Stimulated activated CD8-positive, alpha-beta memory T cell treated with anti-CD3 and anti-CD28 coated beads, Interleukin-12 subunit alpha, Interleukin-12 subunit beta, amount 100 ng/mL, for 1 hour (primary cell): ENCODE data around the gene C2orf69.
A peak's percentile ranks its signal among the peaks of the same experiment; 100 is the strongest.

Experiments used
- DNase-seq: peaks from one replicate; pipeline ENCODE4 v3.0.0-alpha.2; 2020; ENCODE audit warnings: low read depth

Gene C2orf69

DNA sequence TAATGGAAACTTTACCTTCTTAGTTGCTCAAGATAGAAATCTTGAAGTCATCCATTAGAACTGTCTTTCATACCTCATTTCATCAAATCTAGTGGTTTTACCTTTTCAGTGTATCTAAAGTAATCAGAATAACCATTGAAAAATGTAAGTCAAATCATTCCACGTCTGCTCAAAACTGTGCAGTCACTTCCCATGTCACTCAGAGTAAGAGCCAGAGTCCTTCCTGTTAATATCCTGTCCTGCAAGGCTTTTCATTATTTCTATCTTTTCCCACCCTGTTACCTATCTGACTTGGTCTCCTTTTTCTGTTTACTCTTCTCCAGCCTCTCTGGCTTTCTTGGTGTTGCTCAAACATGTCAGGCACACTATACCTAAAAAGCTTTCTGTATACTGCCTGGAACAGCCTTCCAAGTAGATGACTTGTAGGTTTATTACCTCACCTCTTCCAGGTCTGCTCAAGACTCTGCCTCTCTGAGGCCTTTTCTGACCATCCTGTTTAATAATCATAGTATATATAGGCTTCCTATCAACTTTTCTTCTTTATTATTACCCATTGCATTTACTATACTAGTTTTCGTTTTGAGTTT, 3.4 kb downstream of the C2orf69 start:
- no peak for DNase-seq

DNA sequence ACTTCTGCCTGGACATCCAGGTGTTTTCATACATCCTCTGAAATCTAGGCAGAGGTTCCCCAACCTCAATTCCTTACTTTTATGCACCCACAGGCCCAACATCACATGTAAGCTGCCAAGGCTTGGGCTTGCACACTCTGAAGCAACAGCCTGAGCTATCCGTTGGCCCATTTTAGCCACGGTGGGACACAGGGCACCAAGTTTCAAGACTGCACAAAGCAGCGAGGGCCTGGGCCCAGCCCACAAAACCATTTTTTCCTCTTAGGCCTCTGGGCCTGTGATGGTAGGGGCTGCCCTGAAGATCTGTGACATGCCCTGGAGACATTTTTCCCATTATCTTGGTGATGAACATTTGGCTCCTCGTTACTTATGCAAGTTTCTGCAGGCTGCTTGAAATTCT, 5.9 kb downstream of the C2orf69 start:
- no peak for DNase-seq

DNA sequence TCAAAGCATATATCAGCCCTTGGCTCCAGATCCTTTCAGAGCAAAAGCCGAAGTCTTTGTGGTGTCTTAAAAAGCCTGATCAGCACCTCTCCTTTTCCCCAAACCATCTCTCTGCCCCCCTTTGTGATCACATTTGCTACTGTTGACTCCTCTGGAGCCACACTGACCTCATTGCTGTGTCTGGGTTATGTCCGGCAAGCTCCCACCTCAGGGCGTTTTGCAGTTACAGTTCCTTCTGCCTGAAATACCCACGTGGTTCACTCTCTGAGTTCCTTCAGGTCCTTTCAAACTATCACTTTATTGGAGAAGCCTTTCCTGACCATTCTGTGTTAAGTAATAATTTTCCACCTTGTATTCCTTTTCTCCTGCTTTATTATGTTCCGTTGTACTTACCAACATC, 11.8 kb downstream of the C2orf69 start:
- no peak for DNase-seq

DNA sequence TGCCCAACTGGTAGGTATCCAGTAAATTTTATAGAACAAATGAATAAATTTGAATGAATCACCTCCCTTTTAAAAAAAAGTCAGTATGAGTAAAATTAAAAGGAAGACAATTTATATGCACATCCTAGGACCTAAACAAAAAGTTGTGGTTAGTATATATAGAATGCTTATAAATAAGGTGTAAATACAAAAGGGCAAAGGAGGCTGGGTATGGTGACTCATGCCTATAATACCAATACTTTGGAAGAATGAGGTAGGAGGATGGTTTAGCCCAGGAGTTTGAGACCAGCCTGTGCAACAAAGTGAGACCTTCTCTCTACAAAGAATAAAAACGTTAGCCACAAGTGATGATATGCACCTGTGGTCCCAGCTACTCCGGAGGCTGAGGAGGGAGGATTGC, 12.8 kb downstream of the C2orf69 start:
- DNase-seq, result no peak

DNA sequence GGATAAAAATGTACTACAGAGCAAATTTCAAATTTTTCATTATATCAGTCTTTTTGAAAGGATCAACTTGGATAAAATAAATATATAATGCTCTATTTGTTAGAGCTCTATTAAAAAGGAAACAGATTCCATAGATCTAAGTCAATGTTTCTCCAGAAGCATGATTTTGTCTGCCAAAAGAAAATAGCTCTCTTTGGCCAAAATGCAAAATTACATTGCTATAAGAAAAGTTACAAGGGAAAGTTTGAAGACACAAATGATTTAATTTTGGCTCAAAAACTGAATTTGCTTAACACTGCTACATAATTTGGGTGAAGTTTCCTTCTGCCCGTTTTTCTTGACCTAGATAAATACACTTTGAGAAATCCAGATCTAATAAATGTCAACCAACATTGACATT, 15.7 kb downstream of the C2orf69 start:
- DNase-seq, result no peak

DNA sequence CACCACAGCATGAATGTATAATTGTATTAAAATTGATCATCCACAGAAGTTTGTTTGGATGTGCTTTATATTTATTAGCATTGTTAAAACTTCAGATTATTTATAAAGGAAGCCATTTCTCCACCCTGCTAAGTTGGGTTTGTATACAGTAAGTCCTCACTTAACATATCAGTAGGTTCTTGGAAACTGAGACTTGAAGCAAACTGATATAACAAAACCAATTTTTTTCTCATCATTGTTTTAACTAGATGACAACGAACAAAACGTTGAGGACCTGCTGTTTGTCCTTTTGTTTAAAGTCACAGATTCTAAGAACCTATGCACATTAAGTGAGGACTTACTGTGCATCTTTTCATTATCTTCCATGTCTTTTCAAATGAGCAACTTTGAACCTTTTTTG, 17.1 kb downstream of the C2orf69 start:
- DNase-seq, result no peak

DNA sequence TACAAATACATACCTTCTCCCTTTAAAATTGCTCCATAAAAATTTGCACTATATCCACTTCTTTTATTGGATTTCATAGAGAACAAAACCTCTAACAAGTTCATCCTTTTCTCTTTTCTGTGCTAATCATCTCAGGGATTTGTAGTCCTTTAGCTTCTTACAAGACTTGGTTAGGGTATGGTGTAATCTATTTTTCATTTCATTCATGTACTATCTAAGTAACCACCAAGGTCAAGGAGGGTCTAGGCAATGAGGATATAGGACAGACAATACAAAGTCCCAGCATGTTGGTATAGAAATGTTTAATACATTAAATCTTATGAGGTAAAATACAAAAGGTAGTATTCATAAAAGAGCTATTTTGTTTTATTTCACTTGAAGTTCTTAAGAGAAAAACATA, 17.5 kb downstream of the C2orf69 start:
- no peak for DNase-seq

DNA sequence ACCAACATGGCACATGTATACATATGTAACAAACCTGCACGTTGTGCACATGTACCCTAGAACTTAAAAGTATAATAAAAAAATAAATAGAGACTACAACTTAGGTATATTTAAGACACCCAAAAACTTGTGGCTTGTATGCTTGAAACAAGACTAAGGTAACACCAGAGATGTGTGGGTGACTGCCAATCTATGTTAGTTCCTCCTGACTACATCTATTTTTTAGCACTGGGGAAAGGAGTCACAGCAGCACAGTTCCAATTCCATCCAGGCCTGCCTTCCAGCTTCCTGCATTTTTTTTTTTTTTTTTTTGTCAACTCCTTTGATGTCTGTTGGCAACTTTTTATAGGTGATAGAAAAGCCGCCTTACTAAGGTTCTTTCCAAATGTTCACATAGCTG, 18.2 kb downstream of the C2orf69 start:
- DNase-seq, result no peak

DNA sequence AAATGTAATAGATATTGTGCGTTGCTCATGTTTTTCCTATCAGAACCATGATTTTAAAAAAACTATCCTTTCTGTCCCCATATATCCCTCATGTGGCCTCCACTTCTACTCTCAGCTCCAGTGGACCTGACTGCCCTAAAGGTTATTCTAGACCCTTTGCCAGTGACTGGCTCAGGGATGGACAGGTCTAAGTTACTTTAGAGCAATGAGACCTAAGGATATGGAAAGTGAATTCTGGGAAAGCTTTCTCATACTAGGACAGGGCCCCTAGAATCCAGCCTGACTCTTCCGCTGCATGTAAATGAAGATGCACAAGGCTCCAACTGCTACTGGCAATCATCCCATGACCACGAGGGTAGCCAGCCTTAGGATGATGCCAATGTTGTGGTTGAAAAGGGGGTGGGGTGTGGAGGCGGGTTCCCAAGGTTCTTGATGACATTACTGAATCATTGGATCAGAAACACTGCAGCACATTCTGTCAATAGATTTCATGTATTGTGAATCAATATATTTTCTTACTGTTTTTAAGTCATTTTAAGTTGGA, 21.3 kb downstream of the C2orf69 start:
- no peak for DNase-seq

DNA sequence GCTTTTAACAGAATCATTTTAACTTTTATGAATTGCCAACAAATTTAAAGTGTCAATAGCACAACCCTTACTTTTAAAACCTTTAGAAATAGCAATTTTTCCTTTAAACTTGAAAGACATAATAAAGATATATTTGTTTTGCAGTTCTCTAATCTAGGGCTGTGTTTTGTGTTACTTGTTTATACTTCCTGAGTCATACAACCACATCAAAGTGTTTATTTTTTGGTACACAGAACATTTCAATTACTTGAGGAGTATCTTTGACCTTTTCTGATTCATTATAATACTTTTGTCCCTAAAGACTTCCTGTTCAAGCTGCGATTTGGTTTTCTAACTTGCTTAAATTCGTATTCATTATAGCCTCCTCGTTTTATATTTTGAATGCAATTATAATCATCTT, 22.4 kb downstream of the C2orf69 start:
- DNase-seq, result no peak

DNA sequence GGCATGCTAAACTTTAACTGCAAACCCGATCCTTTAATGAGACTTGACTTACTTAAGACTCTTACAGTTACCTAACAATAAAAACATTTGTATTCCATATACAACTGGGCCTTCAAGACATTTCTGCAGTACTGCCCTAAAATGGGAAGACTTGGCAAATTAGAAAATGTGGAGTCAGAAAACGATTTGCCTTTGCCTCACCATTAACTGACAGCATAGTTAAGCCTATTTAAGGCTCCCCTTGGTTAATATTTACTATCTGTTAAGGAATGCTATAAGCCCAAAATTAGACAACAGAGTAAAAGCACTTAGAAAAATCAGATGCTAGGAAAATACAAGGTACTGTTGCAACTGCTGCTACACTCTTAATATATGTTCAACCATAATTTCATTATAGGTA, 25.5 kb downstream of the C2orf69 start:
- no peak for DNase-seq

DNA sequence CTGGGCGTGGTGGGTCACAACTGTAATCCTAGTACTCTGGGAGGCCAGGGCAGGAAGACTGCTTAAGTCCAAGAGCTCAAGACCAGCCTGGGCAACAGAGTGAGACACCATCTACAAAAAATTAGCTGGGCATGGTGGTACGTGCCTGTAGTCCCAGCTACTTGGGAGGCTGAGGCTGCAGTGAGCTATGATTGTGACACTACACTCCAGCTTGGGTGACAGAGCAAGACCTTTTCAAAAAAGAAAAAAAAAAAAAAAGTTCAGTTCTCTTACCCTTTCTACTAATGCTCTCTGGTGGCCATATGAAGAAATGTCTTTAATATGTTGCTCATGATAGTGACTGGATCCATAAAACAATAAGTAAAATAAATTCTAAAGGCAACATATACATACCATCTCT, 29.3 kb downstream of the C2orf69 start:
- no peak for DNase-seq

DNA sequence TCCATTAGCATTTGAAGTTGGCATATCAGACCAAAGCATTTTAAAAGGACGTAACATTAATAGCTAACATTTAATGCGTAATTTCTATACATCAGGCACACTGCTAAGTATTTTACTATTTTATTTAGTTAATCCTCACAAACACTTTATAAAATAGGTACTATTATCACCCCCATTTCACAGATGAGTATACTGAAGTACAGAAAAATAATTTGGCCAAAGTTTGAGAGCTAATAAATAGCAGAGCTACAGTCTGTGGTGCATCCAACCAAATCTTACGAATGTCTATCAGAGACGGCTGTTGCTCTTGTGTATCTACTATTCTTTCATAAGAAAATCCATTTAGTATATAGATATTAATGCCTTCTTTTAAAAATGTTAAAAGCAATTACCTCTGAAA, 32.3 kb downstream of the C2orf69 start:
- DNase-seq, result no peak

DNA sequence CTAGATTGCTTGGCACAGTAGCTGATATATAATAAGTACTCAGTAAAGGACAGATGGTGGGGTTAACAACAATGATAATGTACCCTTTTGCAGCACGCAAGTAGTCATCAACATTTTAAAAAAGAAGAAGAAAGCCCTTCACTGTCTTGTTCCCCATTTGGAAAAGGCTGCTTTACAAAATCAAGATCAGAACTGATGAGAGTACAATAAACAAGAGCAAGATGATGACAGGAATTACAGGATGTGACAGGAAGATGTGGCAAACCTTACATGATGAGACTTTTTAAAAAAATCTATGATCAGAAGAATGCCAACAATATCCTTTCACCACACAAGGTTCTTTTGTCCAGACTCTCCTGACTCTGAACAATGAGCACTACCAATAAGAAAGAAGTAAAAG, 35.1 kb downstream of the C2orf69 start:
- no peak for DNase-seq

DNA sequence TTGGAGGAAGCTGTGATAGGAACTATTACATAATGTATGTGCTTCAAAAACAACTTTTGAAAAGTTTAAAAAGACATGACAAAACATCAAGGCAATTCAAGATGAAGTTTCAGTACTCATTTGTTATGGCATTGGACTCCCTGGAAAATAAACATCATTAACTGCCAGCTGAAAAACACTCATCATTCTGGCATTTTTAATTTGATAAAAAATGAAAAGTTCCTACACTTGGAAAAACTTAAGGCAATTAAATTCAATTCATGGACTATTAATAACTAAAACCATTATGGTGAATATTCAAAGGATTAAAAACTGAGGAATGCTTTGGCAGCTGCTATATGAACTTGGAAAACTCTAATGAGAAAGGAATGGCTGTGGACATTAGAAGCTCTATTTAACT, 35.7 kb downstream of the C2orf69 start:
- no peak for DNase-seq

DNA sequence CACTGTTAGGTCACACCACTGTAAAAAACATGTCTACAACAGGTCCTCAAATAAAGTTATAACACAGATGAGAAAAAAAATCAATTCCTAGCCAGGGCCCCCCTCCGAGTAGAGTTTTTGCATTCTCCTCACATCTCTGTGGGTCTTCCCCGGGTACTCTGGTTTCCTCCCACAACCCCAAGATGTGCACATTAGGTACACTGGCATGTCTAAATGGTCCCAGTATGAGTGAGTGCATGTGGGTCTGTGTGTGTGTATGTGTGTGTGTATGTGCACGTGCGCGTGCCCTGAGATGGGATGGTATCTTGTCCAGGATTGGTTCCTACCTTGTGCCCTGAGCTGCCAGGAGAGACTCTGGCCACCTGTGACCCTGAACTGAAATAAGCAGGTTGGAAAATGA, 39.3 kb downstream of the C2orf69 start:
- no peak for DNase-seq

DNA sequence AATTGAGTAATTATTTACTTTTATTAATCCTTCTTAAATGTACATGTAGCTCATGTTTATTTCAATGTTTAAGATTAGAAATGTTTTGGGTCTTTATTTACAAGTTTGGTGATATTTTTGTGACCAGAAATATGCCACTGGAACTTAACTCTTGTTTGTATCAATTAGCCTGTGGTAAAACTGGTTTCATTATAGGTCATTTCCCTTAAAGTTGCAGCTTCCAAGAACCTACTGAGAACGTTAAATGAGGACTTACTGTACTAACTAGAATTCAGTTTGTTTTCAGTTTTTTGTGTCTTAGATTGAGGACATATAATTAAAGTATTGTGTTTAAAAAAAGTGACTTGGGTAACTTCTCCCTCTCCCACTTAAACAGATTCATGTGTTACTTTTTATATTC, 39.9 kb downstream of the C2orf69 start:
- DNase-seq, result no peak

DNA sequence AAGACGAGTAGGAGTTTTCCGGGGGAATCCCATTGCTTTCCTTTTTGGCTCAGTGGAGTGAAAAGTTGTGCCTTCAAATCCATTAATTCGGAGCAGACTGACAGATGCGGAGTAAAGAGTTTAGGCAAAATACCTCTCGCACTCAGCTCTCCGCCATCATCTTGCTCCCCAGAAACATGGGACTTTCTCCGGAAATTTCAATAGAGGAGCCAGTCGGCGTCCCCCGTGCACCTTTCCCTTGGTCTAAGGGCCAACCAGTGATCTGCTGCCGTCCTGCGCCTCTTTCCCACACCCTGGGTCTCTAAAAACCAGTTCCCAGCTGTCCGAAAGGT, 43.9 kb downstream of the C2orf69 start:
- DNase-seq, result peak; percentile 2

DNA sequence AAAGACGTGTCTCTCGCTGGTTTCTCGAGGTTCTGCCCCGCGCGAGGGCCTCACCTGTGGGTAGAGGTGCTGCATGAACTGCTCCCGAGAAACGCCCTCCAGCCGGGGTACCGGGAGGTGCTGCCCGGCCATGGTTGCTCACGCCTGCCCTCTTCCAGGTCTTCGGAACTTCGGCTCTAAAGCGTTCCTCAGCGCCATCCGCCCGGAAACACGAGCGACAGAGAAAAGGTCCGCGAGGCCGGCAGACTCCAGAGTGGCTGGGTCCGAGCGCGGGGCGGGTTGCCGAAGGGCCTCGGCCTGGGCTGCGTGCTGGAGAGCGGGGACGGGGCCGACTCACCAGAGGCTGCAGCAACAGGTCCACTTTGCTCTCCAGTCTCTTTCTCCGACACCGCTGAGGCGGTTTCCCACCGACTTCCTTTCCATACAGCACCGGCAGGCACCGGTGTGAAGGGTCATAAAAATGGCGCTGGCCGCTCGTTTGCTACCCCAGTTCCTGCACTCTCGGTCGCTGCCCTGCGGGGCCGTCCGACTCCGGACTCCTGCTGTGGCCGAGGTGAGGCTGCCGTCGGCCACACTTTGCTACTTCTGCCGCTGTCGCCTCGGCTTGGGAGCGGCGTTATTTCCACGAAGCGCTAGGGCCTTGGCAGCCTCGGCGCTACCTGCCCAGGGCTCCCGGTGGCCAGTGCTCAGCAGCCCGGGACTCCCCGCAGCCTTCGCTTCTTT, 44.4 kb downstream of the C2orf69 start, which contains the start of the genes MAIP1 and TYW5:
Gene MAIP1, plus strand, starts transcription at position 244 of the 723 bp plus-strand sequence. Its CDS starts 217 bp downstream, at position 461.
Gene TYW5, minus strand, starts transcription at position 153 of the 723 bp plus-strand sequence. Its CDS starts 21 bp downstream, at position 132.
- peak; percentile 63 for DNase-seq

DNA sequence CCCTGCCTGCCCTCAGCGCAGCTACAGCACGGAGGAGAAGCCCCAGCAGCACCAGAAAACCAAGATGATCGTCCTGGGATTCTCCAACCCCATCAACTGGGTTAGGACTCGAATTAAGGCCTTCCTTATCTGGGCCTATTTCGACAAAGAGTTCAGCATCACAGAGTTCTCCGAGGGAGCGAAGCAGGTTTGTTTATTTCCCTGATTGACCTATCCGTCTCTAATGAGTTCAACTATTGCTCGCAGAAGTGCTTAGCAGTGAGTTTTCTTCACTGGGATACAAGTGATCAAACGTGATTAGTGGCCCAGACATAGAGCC, 44.9 kb downstream of the C2orf69 start:
- DNase-seq, result no peak

DNA sequence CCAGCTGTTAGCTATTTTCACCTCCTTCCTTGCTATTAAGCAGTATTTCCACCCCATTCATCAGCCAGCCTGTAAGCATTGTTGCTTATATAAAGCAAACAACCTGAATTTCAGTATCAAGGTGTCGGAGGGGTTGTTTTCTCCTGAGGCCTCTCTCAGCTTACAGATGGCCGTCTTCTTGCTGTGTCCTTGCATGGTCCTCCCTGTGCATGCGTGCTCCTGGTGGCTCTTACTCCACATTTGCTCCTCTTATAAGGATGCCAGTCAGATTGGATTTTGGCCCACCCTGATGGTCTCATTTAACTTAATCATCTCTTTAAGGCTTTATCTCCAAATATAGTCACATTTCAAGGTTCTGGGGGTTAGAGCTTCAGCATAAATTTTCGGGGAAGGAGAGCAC, 46.9 kb downstream of the C2orf69 start:
- no peak for DNase-seq

DNA sequence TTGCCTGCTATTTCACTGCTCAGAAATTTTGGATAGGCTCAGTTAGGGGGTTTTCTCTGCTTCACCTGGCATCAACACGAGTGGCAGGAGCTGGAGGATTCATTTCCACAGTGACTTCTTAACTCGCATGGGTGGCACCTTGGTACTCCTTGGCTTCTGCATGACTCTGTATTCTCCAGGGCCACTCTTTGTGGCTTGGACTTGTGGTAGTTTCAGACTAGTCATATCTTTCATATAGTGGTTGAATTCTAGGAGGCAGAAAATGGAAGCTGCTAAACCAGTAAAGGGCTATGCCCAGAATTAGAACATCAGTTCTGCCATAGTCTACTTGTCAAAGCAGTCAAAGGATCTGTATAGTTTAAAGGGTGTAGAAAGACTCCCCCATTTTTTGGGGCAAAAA, 51.1 kb downstream of the C2orf69 start:
- DNase-seq, result no peak

DNA sequence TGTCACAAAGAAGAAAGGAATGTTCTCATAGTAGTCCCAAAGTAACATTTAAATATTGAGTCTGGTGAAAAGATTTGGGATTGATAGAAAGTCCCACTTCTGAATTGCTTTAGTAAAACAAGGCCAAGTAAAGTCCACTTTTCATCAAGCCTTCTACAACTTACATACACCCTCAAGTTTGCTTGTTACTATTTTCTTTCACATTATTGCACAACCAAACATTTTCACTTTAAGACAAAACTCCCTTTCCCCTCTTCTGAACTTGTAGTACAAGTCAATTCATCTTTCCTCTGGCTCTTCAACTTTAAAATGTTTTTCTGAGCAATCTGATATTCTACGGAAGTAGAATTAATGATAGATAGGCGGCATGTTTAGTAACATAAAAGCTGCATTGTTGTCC, 55.3 kb downstream of the C2orf69 start:
- DNase-seq, result no peak

DNA sequence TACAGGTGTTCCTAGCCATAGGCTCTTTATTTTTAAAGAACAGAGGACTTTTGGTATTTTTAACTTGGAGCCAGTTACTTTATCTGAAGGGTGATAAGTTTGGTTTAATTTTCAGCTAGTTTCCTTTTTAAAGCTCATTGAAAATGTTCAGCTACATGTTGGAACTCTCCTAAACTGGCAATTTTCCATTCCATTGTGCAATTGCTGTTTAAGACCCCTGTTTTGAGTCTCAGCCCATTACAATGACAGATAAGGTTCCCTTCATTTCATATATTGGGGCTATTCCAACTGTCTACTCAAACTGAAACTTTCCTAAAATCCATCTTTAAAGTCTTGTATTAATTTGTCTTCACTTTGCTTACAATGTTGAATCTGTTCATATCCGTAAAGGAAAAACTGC, 55.9 kb downstream of the C2orf69 start:
- DNase-seq, result no peak
